Panc1 (cell line): ENCODE measurements around the gene BICD1. TPM values are rescaled to one million over a fixed set of nuclear protein-coding genes. Genes with fewer than 3 reads are reported as not detected.

Experiments used
- ATAC-seq: fragments of 200-7000 bp; cut with Tn5 transposase; 2 replicates; pipeline ENCODE4 v1.9.1; 2020; ENCODE audit warnings: mild to moderate bottlenecking, moderate library complexity
- BruUV-seq: library from RNA; stranded (reverse); fragments of 400-500 nt; replicated peaks from 2 replicates; lab custom pipeline; 2021; lab: Mats Ljungman, UMichigan
- CTCF ChIA-PET: fragments of 300-600 bp; sonication (Branson Sonifier 250); formaldehyde crosslinking; loops from one replicate; lab custom pipeline; 2022; ENCODE audit warnings: antibody characterized with exemption; lab: Charles Lee
- POLR2A ChIA-PET: fragments of 300-600 bp; sonication (Branson Sonifier 250); formaldehyde crosslinking; loops from one replicate; lab custom pipeline; 2022; ENCODE audit warnings: antibody characterized with exemption; lab: Charles Lee
- DNase-seq: peaks from one replicate; pipeline ENCODE4 v3.0.0-alpha.2; 2010; ENCODE audit warnings: low read depth, low spot score
- H3K27ac ChIP-seq: 2 replicates; pipeline ENCODE4 v1.5.1; 2011; ENCODE audit warnings: mild to moderate bottlenecking, low read length, inconsistent platforms
- H3K27me3 ChIP-seq: fragments of 200-500 bp; sonication (Bioruptor generic); 2 replicates; pipeline ENCODE4 v1.6.0; 2014; ENCODE audit warnings: low read length, inconsistent platforms; ENCODE audit not compliant: control insufficient read depth, insufficient read depth
- H3K36me3 ChIP-seq: fragments of 200-500 bp; sonication (Bioruptor generic); 2 replicates; pipeline ENCODE4 v1.5.1; 2014; ENCODE audit warnings: inconsistent platforms, mild to moderate bottlenecking, low read length, moderate library complexity; ENCODE audit not compliant: control insufficient read depth, insufficient read depth
- H3K4me1 ChIP-seq: 2 replicates; pipeline ENCODE4 v1.5.1; 2011; ENCODE audit warnings: inconsistent platforms, mild to moderate bottlenecking, low read length, moderate library complexity; ENCODE audit not compliant: control insufficient read depth, insufficient read depth
- H3K4me3 ChIP-seq, 2 experiments: 2 replicates each; pipeline ENCODE4 v1.5.1; 2011 to 2012; ENCODE audit warnings: low read depth in 2 of 2, low read length in 2 of 2, mild to moderate bottlenecking in 2 of 2, inconsistent platforms in 1 of 2, moderate library complexity in 1 of 2
- H3K9me3 ChIP-seq: fragments of 200-500 bp; sonication (Bioruptor generic); 2 replicates; pipeline ENCODE4 v1.5.1; 2014; ENCODE audit warnings: low read depth, mild to moderate bottlenecking, inconsistent platforms, low read length, moderate library complexity; ENCODE audit not compliant: control insufficient read depth, insufficient read depth
- CTCF ChIP-seq: fragments of 450-650 bp; IDR thresholded peaks from 2 replicates; pipeline ENCODE4 v1.5.1; 2017; ENCODE audit warnings: mild to moderate bottlenecking
- POLR2AphosphoS5 ChIP-seq: IDR thresholded peaks from 2 replicates; pipeline ENCODE4 v1.6.1; 2012; ENCODE audit warnings: mild to moderate bottlenecking, low read depth, low read length, moderate library complexity
- SIN3A ChIP-seq: IDR thresholded peaks from 2 replicates; pipeline ENCODE4 v1.6.1; 2012; ENCODE audit warnings: low read depth, mild to moderate bottlenecking, low read length, moderate library complexity, borderline replicate concordance; ENCODE audit not compliant: insufficient read depth
- TCF7L2 ChIP-seq: IDR thresholded peaks from 2 replicates; pipeline ENCODE4 v1.6.1; 2011; ENCODE audit warnings: mild to moderate bottlenecking, low read depth, low read length, inconsistent platforms
- in situ Hi-C: cut with HindIII; loops from 2 replicates; pipeline ENCODE4 v1.10.0; 2016; ENCODE audit warnings: low sequenced_read_pairs, low pct_unique_long_range_greater_than_20kb
- intact Hi-C: fragments of 100-400 bp; cut with micrococcal nuclease; formaldehyde crosslinking; loops from one replicate; pipeline ENCODE4 v1.10.0; 2022; ENCODE audit not compliant: unreplicated experiment
- total RNA-seq: library from RNA; stranded (reverse); gene quantifications from one replicate; pipeline ENCODE4 v1.2.1, GENCODE V29; 2021; ENCODE audit not compliant: unreplicated experiment
- TF ChIP-seq, protein P1 (sequence below), 2 experiments: IDR thresholded peaks; 2 replicates each; pipeline ENCODE4 v1.6.1; 2011 to 2012; ENCODE audit warnings: low read depth in 2 of 2, control low read depth in 1 of 2, low read length in 1 of 2, mild to moderate bottlenecking in 1 of 2, moderate library complexity in 1 of 2; ENCODE audit not compliant: insufficient read depth in 1 of 2

Gene BICD1
- total RNA-seq, 1 experiment from 2014 or later = 40.0 TPM

DNA sequence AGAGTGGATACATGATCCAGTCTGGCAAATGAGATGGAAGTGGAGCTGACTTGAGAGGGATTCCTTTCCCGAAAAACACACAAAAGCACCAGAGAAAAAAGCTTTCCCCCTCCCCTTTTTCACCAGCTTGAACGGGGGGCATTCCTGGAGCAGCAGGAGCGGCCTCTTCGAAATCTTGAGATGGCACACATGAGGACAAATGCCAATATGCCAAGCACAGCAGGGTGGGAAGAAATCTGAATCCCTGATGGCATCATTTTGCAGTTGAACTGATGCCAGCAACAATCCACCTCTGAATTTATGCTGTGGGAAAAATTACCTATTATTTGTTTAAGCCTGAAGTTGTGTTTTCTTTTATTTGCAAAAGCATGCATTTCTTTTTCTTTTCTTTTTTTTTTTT is 29.7 kb upstream of the BICD1 start:
- H3K27me3 ChIP-seq = no peaks in the 10 kb centered on the region
- H3K27ac ChIP-seq = no peak overlapping the region
- CTCF ChIA-PET = no interaction called here
- no TSS peak for BruUV-seq
- in situ Hi-C loops = no loop called here
- intact Hi-C loops = no loop called here
- no peaks in the 10 kb centered on the region for H3K36me3 ChIP-seq
- H3K4me3 ChIP-seq = no peak overlapping the region
- no peak for DNase-seq
- POLR2A ChIA-PET = no interaction called here
- no peaks in the 10 kb centered on the region for H3K9me3 ChIP-seq
- H3K4me1 ChIP-seq = no peaks in the 10 kb centered on the region
- no peak for ATAC-seq
- TF ChIP-seq POLR2AphosphoS5 (no peak), CTCF (no peak), SIN3A (no peak), TCF7L2 (no peak)
- TF ChIP-seq, protein P1, sequence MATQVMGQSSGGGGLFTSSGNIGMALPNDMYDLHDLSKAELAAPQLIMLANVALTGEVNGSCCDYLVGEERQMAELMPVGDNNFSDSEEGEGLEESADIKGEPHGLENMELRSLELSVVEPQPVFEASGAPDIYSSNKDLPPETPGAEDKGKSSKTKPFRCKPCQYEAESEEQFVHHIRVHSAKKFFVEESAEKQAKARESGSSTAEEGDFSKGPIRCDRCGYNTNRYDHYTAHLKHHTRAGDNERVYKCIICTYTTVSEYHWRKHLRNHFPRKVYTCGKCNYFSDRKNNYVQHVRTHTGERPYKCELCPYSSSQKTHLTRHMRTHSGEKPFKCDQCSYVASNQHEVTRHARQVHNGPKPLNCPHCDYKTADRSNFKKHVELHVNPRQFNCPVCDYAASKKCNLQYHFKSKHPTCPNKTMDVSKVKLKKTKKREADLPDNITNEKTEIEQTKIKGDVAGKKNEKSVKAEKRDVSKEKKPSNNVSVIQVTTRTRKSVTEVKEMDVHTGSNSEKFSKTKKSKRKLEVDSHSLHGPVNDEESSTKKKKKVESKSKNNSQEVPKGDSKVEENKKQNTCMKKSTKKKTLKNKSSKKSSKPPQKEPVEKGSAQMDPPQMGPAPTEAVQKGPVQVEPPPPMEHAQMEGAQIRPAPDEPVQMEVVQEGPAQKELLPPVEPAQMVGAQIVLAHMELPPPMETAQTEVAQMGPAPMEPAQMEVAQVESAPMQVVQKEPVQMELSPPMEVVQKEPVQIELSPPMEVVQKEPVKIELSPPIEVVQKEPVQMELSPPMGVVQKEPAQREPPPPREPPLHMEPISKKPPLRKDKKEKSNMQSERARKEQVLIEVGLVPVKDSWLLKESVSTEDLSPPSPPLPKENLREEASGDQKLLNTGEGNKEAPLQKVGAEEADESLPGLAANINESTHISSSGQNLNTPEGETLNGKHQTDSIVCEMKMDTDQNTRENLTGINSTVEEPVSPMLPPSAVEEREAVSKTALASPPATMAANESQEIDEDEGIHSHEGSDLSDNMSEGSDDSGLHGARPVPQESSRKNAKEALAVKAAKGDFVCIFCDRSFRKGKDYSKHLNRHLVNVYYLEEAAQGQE (IDR thresholded peaks at IDR 0.05; ENCODE audit: insufficient read depth in 1 of 2, low read depth in 2 of 2, low read length in 1 of 2) = no peak

GRCh38 chr12:32080435-32080834 is 26.2 kb upstream of the BICD1 start:
- Histone ChIP-seq H3K4me1 (no peaks in the 10 kb centered on the region), H3K4me3 (no peak overlapping the region), H3K27me3 (no peaks in the 10 kb centered on the region), H3K36me3 (no peaks in the 10 kb centered on the region), H3K27ac (no peak overlapping the region), H3K9me3 (no peaks in the 10 kb centered on the region)
- ChIA-PET POLR2A (no interaction called here), CTCF (interaction anchor here (1.2 kb wide), 1 partner anchor 20 kb away, joined by 6 read pairs; no protein-coding TSS in a partner anchor)
- no TSS peak for BruUV-seq
- in situ Hi-C loops (no loop called here), intact Hi-C loops (no loop called here)
- DNase-seq (no peak), ATAC-seq (no peak)
- TF ChIP-seq, protein P1 (IDR thresholded peaks at IDR 0.05; ENCODE audit: insufficient read depth in 1 of 2, low read depth in 2 of 2, low read length in 1 of 2) = no peak
- TF ChIP-seq TCF7L2 (no peak), POLR2AphosphoS5 (no peak), CTCF (no peak), SIN3A (no peak)
